Mesenchymal stem cell (in vitro differentiated cells and primary cell): ENCODE results near the gene LAIR1.
"Not testable (repeated sequence)": the region's sequence is repeated elsewhere in the genome, so short reads cannot be mapped to it uniquely, and the experiment has no call there.

Experiments used
- DNase-seq: peaks from one replicate; pipeline ENCODE4 v3.0.0-alpha.2; 2013
- H2AFZ ChIP-seq: one replicate; pipeline ENCODE4 v1.6.1; 2013; ENCODE audit warnings: low read depth, mild to moderate bottlenecking, control low read depth, inconsistent platforms, low read length, moderate library complexity
- H2AK5ac ChIP-seq: 2 replicates; pipeline ENCODE4 v1.6.1; 2013; ENCODE audit warnings: low read length, moderate library complexity, mild to moderate bottlenecking, inconsistent platforms; ENCODE audit not compliant: severe bottlenecking
- H2BK120ac ChIP-seq: one replicate; pipeline ENCODE4 v1.6.1; 2013; ENCODE audit warnings: low read depth, mild to moderate bottlenecking, inconsistent platforms, low read length, moderate library complexity
- H2BK12ac ChIP-seq, 2 experiments: one replicate each; pipeline ENCODE4 v1.6.1; 2013; ENCODE audit warnings: inconsistent platforms in 2 of 2, low read length in 2 of 2, mild to moderate bottlenecking in 2 of 2, moderate library complexity in 2 of 2, control low read depth in 1 of 2
- H2BK15ac ChIP-seq: one replicate; pipeline ENCODE4 v1.6.1; 2013; ENCODE audit warnings: mild to moderate bottlenecking, low read depth, inconsistent platforms; ENCODE audit not compliant: poor library complexity, severe bottlenecking
- H2BK5ac ChIP-seq: 2 replicates; pipeline ENCODE4 v1.6.1; 2013; ENCODE audit warnings: low read depth, mild to moderate bottlenecking, low read length, control low read depth, inconsistent platforms; ENCODE audit not compliant: poor library complexity, severe bottlenecking
- H3K14ac ChIP-seq, 2 experiments: one replicate each; pipeline ENCODE4 v1.6.1; 2013; ENCODE audit warnings: inconsistent platforms in 2 of 2, low read length in 2 of 2, control low read depth in 1 of 2, mild to moderate bottlenecking in 1 of 2, moderate library complexity in 1 of 2
- H3K18ac ChIP-seq, 2 experiments: one replicate each; pipeline ENCODE4 v1.6.1; 2013; ENCODE audit warnings: inconsistent platforms in 2 of 2, low read length in 2 of 2, control low read depth in 1 of 2, low read depth in 1 of 2, mild to moderate bottlenecking in 1 of 2
- H3K23ac ChIP-seq, 2 experiments: one replicate each; pipeline ENCODE4 v1.6.1; 2013; ENCODE audit warnings: inconsistent platforms in 2 of 2, low read length in 2 of 2, mild to moderate bottlenecking in 2 of 2, moderate library complexity in 2 of 2, control low read depth in 1 of 2
- H3K27ac ChIP-seq: 2 replicates; pipeline ENCODE4 v1.5.1; 2013; ENCODE audit warnings: mild to moderate bottlenecking, moderate library complexity, low read length, control low read depth, inconsistent platforms; ENCODE audit not compliant: poor library complexity, severe bottlenecking
- H3K27me3 ChIP-seq, 2 experiments: 2 replicates each; pipeline versions ENCODE4 v1.6.1 to v1.7.0; 2013; ENCODE audit warnings: low read length in 2 of 2, mild to moderate bottlenecking in 2 of 2, moderate library complexity in 2 of 2, control low read depth in 1 of 2, inconsistent platforms in 1 of 2; ENCODE audit not compliant: control insufficient read depth in 1 of 2, insufficient read depth in 1 of 2
- H3K36me3 ChIP-seq, 2 experiments: 2 replicates each; pipeline versions ENCODE4 v1.6.1 to v1.7.0; 2013; ENCODE audit warnings: low read length in 2 of 2, control low read depth in 1 of 2, inconsistent platforms in 1 of 2, low read depth in 1 of 2, mild to moderate bottlenecking in 1 of 2; ENCODE audit not compliant: insufficient read depth in 2 of 2, control insufficient read depth in 1 of 2
- H3K4ac ChIP-seq, 2 experiments: one replicate each; pipeline ENCODE4 v1.6.1; 2013; ENCODE audit warnings: inconsistent platforms in 2 of 2, low read length in 2 of 2, mild to moderate bottlenecking in 2 of 2, moderate library complexity in 2 of 2, control low read depth in 1 of 2, low read depth in 1 of 2
- H3K4me1 ChIP-seq: 2 replicates; pipeline ENCODE4 v1.6.1; 2013; ENCODE audit warnings: low read depth, low read length, control low read depth; ENCODE audit not compliant: control insufficient read depth, insufficient read depth
- H3K4me2 ChIP-seq: 2 replicates; pipeline ENCODE4 v1.6.1; 2013; ENCODE audit warnings: low read length, mild to moderate bottlenecking, inconsistent platforms; ENCODE audit not compliant: poor library complexity, severe bottlenecking
- H3K4me3 ChIP-seq, 2 experiments: 2 replicates each; pipeline versions ENCODE4 v1.5.1 to v1.7.0; 2013; ENCODE audit warnings: low read length in 2 of 2, mild to moderate bottlenecking in 2 of 2, control low read depth in 1 of 2, low read depth in 1 of 2; ENCODE audit not compliant: insufficient read depth in 1 of 2
- H3K79me1 ChIP-seq: replicated peaks from 2 replicates; pipeline ENCODE4 v1.6.1; 2013; ENCODE audit warnings: mild to moderate bottlenecking, control low read depth, low read length, inconsistent platforms; ENCODE audit not compliant: poor library complexity, severe bottlenecking
- H3K9ac ChIP-seq: 2 replicates; pipeline ENCODE4 v1.7.0; 2013; ENCODE audit warnings: mild to moderate bottlenecking, low read length, moderate library complexity
- H3K9me3 ChIP-seq: 2 replicates; pipeline ENCODE4 v1.7.0; 2013; ENCODE audit warnings: mild to moderate bottlenecking, low read length; ENCODE audit not compliant: control insufficient read depth
- H4K8ac ChIP-seq: one replicate; pipeline ENCODE4 v1.6.1; 2013; ENCODE audit warnings: inconsistent platforms, mild to moderate bottlenecking, low read length, moderate library complexity
- H4K91ac ChIP-seq: one replicate; pipeline ENCODE4 v1.6.1; 2013; ENCODE audit warnings: mild to moderate bottlenecking, low read length, inconsistent platforms
- WGBS: methylation state at CpG from one replicate; pipeline ENCODE4 v1.1.7; 2013; ENCODE audit warnings: mixed read lengths; 5-methylcytosine and 5-hydroxymethylcytosine counted together

Gene LAIR1

DNA sequence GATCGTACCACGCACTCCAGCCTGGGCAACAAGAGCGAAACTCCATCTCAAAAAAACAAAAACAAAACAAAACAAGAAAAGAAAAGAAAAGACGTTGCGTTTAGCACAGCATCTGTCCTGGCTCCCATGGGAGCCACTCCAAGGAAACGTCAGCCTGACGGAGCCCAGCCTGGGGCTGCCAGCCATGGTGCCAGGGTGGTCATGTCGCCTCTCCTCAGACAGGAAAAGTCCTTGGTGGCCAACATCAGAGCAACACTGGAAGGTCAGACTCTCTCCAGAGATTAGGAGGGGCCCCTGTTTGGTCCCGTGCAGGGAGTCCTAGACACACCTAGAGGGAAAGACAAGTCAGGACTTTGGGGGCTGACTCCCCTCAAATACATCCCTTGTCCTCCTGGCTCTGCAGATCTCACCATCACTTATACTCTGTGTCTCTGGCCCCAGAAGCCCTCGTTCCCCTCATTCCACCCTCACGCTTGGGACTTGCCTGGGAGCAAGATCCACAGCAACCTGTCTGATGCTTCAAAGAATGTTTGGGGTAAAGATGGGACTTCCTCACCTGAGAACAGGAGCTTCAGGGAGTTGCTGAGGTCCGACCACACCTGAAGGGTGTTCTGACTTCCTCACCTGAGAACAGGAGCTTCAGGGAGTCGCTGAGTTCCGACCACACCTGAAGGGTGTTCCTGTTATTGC is 35.1 kb downstream of the LAIR1 start:
- H3K27me3 ChIP-seq = peaks cover 0 to 13% of the 10 kb centered on the region in 2 experiments
- no peak overlapping the region for H2BK15ac ChIP-seq
- no peak overlapping the region for H2BK5ac ChIP-seq
- no peak overlapping the region for H3K27ac ChIP-seq
- H3K14ac ChIP-seq = no peak overlapping the region
- no peak overlapping the region for H3K23ac ChIP-seq
- H3K18ac ChIP-seq = no peak overlapping the region
- no peak overlapping the region for H2BK120ac ChIP-seq
- no peaks in the 10 kb centered on the region for H3K4me1 ChIP-seq
- H4K8ac ChIP-seq = no peak overlapping the region
- H4K91ac ChIP-seq = no peak overlapping the region
- no peak for DNase-seq
- H2AK5ac ChIP-seq = no peak overlapping the region
- H3K79me1 ChIP-seq = no peaks in the 10 kb centered on the region
- no peak overlapping the region for H3K9ac ChIP-seq
- no peak overlapping the region for H2AFZ ChIP-seq
- WGBS = 79% methylated on average over 13 of the region's 14 CpGs
- no peak overlapping the region for H3K4me2 ChIP-seq
- no peak overlapping the region for H3K4ac ChIP-seq
- no peaks in the 10 kb centered on the region for H3K36me3 ChIP-seq
- H2BK12ac ChIP-seq = no peak overlapping the region
- no peaks in the 10 kb centered on the region for H3K9me3 ChIP-seq
- no peak overlapping the region for H3K4me3 ChIP-seq

DNA sequence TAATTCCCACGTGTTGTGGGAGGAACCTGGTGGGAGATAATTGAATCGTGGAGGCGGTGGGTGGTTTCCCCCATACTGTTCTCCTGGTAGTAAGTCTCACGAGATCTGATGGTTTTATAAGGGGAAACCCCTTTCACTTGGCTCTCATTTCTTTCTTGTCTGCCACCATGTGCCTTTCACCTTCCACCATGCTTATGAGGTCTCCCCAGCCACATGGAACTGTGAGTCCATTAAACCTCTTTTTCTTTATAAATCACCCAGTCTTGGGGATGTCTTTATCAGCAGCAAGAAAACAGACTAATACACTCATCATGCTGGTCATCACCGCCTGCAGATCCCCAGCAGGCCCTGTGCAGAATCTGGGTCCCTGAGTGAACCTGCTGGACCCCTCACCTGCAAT is 36.0 kb downstream of the LAIR1 start:
- not testable (repeated sequence) for H2AK5ac ChIP-seq, H3K9ac ChIP-seq, H3K4ac ChIP-seq, H3K4me1 ChIP-seq, H2BK12ac ChIP-seq, H2BK5ac ChIP-seq, H3K18ac ChIP-seq, H3K79me1 ChIP-seq, H3K23ac ChIP-seq, H3K36me3 ChIP-seq, H3K9me3 ChIP-seq, H3K27ac ChIP-seq, H4K91ac ChIP-seq, H2BK120ac ChIP-seq, H2AFZ ChIP-seq, H3K4me2 ChIP-seq, H3K14ac ChIP-seq, H3K4me3 ChIP-seq, H4K8ac ChIP-seq, H2BK15ac ChIP-seq, DNase-seq
- 58% methylated on average over 5 of the region's 5 CpGs for WGBS
- peaks cover 0 to 16% of the 10 kb centered on the region in 2 experiments for H3K27me3 ChIP-seq

DNA sequence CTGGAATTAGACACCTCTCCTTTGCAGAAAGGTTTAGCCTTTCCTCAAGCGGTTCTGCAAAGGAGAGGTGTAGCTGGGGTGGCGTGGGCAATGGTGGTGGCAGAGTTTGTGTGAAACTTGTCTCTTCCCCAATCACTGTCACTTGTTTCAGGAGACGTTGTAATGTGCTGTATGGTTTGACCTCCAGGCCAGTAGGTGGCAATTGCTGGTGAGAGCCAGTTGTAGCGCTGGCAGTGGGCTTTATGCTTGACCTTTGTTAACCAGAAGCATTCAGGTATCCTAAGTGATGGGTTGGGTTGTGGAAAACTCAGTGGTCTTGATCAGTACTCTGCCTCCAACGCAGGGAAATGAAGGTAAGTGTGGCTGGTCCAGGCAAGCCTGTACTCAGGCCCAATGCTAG is 39.1 kb downstream of the LAIR1 start:
- Histone ChIP-seq H3K18ac (no peak overlapping the region), H3K4ac (no peak overlapping the region), H3K4me3 (no peak overlapping the region), H3K9ac (no peak overlapping the region), H4K8ac (no peak overlapping the region), H2BK15ac (no peak overlapping the region), H3K4me1 (no peaks in the 10 kb centered on the region), H4K91ac (no peak overlapping the region), H3K79me1 (no peaks in the 10 kb centered on the region), H3K27ac (no peak overlapping the region), H2BK120ac (no peak overlapping the region), H3K9me3 (peaks cover 2% of the 10 kb centered on the region), H3K27me3 (peaks cover 0 to 17% of the 10 kb centered on the region in 2 experiments), H3K23ac (no peak overlapping the region), H2AFZ (no peak overlapping the region), H3K14ac (no peak overlapping the region), H2BK5ac (no peak overlapping the region), H2BK12ac (no peak overlapping the region), H3K36me3 (no peaks in the 10 kb centered on the region), H2AK5ac (no peak overlapping the region), H3K4me2 (no peak overlapping the region)
- WGBS = 68% methylated on average over 5 of the region's 5 CpGs
- DNase-seq = no peak

DNA sequence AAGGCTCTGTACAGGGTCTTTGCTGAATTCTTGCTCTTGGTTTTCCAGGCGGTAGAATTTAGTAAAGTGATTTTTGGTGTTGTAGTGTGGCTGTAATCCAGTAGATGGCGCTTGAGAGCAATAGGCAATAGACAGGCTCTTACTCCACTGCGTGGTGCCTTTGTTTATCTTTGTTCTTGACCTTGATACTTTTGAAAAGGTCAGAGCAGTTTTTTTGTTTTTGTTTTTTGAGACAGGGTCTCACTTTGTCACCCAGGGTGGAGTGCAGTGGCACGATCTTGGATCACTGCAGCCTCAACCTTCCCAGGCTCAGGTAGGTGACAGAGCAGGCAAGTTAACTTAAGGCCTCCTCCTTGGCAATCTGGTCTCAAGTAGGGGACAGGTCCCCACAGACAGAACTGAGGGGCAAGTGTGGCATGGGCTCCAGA is 39.5 kb downstream of the LAIR1 start:
- no peak overlapping the region for H2AK5ac ChIP-seq
- H3K23ac ChIP-seq = no peak overlapping the region
- H3K14ac ChIP-seq = no peak overlapping the region
- H3K4me2 ChIP-seq = no peak overlapping the region
- H3K4me1 ChIP-seq = no peaks in the 10 kb centered on the region
- peaks cover 2% of the 10 kb centered on the region for H3K9me3 ChIP-seq
- H2BK12ac ChIP-seq = no peak overlapping the region
- no peak overlapping the region for H3K9ac ChIP-seq
- no peak overlapping the region for H3K4me3 ChIP-seq
- H3K36me3 ChIP-seq = no peaks in the 10 kb centered on the region
- WGBS = 5% methylated on average over 4 of the region's 4 CpGs
- H3K4ac ChIP-seq = no peak overlapping the region
- no peak overlapping the region for H2BK15ac ChIP-seq
- H3K27me3 ChIP-seq = peaks cover 0 to 20% of the 10 kb centered on the region in 2 experiments
- no peaks in the 10 kb centered on the region for H3K79me1 ChIP-seq
- no peak for DNase-seq
- H3K18ac ChIP-seq = no peak overlapping the region
- no peak overlapping the region for H2BK5ac ChIP-seq
- no peak overlapping the region for H2BK120ac ChIP-seq
- H3K27ac ChIP-seq = no peak overlapping the region
- no peak overlapping the region for H4K8ac ChIP-seq
- no peak overlapping the region for H2AFZ ChIP-seq
- no peak overlapping the region for H4K91ac ChIP-seq
